SKM-1 treated with dmso at 0.1 percent for 144 hours (cell line): ENCODE data around the gene HMGN4.
"Not testable (repeated sequence)": the region's sequence is repeated elsewhere in the genome, so short reads cannot be mapped to it uniquely, and the experiment has no call there.

Experiments used
- DNase-seq: peaks from one replicate; lab custom pipeline; 2025; ENCODE audit not compliant: unreplicated experiment; lab: John Stamatoyannopoulos, UW

HMGN4 gene

DNA sequence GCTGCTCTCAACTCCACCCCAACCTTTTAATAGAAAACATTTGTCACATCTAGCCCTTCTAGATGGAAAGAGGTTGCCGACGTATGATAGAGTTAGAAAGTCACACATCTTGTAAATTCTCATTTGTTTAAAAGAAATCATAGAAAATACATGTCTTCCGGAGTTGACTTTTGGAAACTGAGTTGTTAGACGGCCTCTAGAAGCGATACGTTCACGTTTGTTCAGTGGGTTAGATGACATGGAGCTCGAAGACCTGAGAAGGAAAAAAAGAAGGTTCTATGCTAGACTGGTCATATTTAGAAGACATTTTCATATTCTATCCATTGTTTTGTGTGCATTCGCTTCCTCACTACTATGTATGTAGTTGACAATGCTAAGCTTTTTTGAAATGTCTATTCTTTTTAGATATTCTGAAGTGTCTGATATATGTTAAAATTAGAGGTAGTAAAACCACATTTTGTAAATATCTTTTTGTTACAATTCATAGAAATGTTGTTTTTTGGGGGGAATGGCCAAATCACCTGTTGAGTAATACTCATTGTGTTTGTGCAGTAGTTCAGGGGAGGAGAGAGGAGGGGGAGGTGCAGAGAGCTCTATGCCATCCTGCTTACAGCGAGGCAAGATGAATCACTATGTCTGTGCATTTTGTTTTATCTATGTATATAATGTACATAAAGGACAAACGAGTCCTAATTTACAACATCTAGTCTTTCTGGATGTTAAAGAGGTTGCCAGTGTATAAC lies 15.5 kb upstream of the HMGN4 start:
- not testable (repeated sequence) for DNase-seq

DNA sequence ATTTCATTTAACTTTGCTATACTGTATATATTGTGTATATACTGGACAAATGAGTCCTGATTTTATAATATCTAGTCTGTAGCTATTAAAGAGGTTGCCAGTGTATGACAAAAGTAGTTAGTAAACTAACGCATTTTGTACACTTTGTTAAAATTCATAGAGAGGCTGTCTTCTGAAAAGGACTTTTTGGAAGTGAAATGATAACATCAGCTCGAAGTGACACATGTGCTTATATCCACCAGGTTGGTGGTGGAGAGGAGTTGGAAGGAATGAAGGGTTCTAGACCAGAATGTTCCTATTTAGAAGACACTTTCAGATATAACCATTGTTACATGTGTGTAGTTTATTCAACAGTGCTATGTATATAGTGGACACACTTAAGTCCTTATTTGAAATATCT lies 13.9 kb upstream of the HMGN4 start:
- not testable (repeated sequence) for DNase-seq

DNA sequence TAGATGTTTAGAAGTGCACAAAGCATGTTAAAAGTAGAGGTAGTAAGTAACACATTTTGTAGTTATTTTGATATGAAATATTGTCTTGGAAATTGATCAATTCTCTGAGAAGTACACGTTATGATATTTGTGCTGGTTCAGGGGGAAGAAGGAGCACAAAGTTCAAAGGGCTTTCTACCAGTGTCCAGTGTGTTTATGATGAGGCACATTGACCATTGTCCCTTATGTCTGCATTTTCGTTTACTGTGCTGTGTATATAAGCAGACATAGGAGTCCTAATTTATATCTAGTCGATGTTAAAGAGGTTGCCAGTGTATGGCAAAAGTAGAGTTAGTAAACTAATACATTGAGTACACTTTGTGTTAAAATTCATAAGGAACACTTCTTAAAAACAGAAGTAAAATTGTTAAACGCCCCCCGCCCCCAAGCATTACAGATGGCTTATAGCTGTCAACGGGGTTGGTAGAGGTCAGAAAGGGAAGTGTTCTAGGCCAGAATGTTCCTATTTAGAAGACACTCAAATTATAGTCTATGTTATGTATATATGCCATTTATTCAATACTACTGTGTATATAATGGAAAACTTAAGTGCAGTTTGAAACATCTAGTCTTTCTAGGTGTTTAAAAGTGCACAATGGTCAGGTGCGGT lies 13.3 kb upstream of the HMGN4 start:
- DNase-seq, result no peak

DNA sequence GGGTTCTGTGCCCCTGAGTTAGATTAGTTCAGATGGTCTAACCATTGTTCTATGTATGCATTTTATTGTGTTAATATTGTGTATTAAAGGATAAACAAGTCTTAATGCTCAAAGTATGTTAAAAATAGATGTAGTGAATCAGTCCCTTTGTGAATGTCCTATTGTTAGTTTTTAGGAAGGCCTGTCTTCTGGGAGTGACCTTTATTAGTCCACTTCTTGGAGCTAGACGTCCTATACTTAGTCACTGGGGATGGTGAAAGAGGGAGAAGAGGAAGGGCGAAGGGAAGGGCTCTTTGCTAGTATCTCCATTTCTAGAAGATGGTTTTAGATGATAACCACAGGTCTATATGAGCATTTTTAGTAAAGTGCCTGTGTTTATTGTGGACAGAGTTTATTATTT lies 12.3 kb upstream of the HMGN4 start:
- no peak for DNase-seq

DNA sequence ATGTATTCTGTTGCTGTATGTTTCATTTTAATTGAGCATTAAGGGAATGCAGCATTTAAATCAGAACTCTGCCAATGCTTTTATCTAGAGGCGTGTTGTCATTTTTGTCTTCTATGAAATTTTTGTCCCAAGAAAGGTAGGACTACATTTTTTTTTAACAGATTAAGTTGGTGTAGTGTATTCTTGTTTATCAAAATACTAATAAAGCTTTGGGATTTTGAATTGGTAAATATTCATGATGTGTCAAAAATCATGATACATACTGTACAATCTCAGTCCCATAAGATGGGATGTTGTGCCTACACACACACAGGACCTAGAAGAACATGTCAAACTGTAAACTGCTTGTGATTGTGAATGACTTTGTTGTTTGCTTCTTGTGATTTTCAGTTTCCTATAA lies 11.2 kb upstream of the HMGN4 start:
- no peak for DNase-seq

DNA sequence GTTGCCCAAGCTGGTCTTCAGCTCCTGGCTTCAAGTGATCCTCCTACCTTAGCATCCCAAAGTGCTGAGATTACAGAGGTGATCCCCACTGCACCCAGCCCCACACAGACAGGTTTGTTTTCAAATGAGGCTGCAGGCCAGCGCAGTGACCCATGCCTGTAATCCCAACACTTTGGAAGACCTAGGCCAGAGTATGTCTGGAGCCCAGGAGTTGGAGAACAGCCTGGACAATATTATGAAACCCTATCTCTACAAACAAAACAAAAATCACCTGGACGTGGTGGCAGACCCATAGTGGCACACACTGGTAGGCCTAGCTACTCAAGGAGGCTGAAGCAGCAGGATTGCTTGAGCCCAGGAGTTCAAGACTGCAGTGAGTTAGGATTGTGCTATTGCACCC lies 8.0 kb upstream of the HMGN4 start:
- DNase-seq, result no peak

DNA sequence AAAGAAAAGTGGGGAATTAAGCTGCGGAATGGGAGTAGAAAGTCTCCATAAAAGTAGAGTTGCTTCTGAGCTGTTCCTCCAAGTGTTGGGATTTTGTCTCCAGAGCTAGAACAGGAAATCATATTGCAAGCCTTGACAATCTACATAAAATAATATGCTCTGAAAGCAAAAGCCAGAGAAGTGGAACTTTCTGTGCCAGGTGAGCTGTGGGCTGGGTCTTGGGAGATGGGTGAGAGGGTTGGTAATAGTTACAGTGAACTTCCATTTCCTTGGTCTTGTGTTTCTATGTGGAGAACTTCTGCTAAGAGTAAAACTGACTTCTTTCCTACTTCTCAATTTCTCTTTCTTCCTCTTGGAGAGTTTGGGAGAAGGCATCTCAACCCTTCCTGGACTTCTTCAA lies 6.3 kb upstream of the HMGN4 start:
- DNase-seq, result no peak

DNA sequence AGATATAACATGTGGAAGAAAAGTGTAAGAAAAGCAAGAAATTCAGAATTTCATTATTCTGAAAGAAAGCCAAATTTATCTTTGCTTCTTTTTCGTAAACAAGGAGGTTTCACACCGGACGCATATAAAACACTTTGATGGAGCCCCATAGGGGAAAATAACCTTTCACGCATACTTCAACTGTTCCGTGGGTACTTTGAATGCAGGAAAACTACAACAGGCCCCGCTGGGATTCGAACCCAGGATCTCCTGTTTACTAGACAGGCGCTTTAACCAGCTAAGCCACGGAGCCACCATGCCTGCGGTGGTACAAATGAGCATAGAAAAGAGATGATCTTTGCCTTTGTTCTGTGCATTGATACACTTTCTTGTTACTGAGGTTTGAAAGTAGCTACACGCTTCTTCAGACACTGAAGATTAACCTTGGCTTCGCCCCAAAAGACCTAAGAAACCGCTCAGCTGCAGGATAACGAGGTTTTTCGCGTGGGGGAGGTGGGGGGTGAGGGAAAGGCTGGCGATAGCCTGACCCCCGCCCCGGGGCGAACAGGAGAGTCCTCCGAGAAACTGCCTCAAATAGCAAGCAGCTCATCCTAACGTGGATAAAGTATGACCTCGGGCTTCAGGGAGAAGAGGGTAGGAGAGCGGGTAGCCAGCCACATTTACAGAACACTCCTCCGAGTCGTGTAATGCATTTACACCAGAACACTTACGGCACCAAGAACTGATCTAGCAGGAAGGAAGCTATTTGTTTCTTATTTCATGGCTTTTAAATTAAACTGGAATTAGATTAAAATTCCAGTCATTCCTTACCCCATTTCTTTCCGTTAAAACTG lies 5.3 kb upstream of the HMGN4 start:
- DNase-seq, result peak; percentile 82

DNA sequence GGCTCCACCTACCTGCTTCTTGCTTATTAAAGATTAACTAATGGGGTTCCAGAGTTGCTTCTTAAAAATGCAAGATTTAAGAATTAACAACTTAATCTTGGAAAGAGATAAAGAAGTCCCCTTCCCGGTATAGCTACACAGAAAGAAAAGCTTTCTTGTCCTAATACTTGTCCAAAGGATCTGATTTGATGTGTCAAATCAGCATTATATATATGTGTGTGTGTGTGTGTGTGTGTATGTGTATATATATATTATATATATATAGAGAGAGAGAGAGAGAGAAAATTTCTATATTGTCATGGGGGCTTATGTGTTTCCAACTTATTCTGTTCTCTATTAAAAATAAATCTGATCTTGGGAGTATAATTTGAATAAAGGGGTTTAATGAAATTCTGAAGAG lies 4.6 kb upstream of the HMGN4 start:
- DNase-seq, result no peak

DNA sequence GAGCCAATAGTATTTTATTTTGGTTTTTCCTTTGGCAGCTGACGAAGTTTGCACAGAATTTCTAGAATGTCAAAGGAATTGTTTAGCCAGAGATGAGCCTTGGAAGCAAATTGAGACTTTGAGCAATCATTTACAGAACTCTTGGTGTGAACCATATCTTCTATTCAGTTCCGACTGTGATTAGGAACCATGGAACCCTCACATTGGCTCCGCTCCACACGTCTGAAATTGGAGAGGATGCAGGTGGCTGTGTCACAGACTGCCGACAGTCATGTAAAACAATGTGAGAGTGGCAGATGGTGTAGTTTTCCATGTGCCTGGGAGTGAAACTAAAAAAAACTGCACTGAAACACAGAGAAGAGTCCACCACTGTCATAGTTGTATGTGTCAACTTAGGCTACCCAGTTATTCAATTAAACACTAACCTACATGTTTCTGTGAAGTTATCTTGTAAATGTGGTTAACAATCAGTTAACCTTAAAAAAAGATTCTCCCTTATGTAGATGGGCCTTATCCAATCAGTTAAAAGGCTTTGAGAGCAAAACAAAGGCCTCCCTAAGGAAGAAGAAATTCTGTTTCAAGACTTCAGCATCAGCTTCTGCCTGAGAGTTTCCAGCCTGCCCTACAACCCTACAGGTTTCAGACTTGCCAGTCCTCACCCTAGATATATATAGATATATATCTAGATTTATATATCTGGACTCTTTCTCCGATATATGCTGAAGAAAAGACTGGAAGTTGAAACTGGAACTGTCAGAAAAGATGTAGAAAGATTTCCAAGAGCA lies 3.3 kb upstream of the HMGN4 start:
- no peak for DNase-seq

DNA sequence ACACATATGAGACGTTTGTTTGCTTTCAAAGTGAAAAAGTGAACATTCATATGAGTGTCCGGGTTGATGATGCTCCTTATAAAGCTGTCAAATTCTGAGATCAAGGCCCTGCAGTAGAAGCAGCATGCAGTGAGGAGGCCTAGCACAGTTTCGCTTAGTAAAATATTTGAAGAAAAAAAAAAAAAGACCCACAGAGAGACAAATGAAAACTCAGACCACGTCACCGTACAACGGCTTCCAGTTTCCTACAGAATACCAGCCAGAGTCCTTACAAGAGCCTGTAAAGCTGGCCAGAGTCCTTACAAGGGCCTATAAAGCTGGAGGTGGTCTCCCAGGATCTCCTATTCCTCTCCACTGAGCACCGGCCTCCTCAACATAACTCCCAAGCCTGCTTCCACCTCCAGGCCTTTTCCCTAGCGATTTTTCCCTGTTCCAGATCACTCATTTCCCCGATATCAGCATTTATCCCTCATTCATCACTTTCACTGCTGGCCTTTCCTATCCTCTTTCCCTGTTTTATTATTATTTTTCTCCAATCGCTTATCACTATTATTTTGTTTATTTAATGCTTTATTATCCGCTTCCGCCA lies 1.5 kb upstream of the HMGN4 start:
- no peak for DNase-seq

DNA sequence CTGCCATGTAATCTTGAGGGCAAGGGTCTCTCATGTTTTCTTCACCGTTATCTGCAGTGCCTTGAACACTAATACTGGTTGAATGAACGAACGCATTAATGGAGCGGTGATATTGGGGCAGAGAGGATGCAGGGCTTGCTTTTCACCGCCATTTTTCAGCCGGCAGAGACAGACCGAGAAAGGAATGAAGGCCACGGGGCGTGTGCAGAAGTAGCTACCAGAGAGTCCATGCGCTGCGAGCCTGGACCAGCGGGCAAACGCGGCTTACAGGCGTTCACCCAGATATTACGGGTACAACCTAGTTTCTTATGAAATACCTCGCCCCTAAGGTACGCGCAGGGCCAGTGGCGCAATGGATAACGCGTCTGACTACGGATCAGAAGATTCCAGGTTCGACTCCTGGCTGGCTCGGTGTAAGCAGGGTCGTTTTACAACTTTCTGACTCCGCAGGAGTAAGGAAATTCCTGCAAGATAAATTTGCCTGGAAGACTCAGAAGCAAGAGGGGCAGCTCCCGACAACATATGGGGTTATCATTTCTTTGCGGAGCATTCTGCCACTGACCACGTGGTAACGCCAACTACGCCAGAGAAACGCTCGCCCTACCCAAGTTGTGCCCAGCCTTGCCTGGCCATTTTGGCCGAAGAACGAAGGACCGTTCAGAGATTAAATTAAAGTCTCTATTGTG lies 863 bp upstream of the HMGN4 start:
- DNase-seq, result peak; percentile 89

DNA sequence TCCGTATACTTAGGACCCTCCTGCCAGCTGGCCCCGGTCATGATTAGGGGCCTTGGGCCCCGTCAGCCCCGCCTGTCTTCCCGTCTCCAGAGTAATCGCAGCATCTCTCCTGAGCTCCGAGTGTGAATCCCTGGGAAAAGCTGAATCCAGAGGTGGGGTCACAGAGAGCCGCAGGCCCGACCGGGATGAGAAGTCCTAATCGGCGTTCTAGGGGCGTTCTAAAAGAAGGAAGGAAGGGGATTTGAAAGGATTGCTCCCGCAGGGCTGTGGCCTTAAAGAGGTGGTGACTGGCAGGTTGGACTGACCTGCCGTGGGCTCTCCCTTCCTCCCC lies 371 bp downstream of the HMGN4 start:
- no peak for DNase-seq

DNA sequence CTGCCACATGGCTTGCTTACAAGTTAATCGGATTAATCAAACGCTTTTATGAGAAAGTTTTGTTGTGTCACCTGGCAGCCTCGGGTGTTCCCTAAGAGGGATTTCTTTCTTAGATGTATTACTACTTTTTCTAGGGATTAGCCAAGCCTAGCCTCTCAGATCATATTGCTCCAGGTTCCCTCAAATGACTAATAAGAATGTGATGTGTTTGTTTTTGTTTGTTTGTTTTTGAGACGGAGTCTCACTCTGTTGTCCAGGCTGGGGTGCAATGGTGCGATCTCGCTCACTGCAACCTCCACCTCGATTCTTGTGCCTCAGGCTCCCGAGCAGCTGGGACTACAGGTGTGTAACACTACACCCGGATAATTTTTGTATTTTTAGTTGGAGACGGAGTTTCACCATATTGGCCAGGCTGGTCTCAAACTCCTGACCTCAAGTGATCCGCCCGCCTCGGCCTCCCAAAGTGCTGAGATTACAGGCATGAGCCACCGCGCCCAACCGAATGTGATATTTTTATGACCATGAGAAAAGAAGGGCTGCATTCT lies 977 bp downstream of the HMGN4 start:
- DNase-seq, result no peak

DNA sequence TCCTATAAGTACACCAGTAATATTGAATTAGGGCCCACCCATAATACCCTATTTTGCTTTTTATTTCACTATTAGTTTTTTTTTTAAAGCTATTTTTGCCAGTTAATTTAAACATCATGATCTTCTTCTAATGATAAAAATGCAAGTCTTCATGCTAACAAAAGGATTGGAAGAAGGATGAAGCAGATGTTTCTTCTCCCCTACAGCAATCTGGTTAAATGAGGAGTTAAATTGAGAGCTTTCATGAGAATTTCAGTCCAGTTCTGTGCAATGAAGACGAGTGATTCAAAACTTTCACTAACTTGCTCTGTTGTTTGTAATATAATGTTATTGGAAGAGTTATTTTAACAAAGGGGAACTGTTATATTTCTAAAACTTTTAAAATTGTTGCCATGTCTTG lies 3.4 kb downstream of the HMGN4 start:
- DNase-seq, result no peak

DNA sequence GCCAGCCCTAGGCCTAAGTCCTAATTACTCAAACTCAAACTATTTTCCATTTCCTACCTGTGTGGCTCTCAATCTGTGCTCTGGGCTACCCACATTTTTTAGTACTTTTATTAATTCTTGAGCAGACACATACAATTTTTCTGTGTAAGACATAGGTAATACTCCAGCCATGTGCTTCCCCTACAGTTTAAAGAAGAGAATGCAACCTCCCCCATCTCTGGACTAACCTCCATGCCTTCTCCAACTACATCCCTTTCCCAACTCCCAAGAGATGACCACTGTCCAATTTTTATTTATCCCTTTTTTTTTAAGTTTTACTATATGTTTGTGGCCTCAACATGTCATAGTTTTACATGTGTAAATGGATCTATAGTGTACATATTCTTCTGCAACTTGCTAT lies 5.8 kb downstream of the HMGN4 start:
- DNase-seq, result no peak

DNA sequence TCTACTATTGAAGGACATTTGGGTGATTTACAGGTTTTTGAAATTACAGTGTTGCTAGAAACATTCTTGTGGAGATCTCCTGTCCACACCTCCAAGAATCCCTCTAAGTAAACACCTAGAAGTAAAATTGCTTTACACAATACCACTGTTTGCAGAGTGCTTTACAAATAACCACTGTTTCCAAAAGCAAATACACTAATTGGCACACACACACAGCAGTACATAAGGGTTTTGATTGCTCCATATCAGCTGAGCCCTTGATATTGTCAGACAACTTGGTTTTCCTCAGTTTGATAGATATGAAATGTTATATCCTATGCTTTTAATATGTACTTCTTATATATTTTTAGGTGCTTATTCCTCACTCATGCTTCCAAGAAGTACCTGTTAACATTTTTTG lies 6.3 kb downstream of the HMGN4 start:
- no peak for DNase-seq

DNA sequence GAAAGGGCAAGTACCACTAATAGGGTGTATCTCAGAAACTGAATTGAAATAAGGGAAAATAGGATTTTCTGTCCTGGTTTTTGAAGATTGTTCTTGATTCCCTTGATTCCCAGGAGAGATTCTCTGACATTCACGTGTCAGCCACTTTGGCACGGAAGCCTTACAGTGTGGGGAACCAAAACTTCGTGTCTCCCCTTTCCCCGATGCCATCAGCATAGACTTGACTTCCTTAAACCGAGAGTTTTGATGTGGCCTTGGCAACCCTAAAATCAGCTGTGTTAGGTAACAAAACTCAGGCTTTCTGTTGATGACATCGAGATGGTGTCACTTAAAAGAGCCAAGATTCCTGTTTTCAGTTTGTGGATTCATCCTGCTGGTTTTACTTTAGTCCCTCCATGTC lies 7.5 kb downstream of the HMGN4 start:
- no peak for DNase-seq

DNA sequence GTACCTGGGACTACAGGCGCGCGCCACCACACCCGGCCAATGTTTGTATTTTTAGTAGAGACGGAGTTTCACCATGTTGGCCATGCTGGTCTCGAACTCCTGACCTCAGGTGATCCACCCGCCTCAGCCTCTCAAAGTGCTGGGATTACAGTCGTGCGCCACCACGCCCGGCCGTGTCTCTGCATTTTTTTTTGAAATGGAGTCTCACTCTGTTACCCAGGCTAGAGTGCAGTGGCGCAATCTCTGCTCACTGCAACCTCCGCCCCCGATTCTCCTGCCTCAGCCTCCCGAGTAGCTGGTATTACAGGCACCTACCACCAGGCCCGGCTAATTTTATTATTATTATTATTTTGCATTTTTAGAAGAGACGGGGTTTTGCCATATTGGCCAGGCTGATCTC lies 9.2 kb downstream of the HMGN4 start:
- not testable (repeated sequence) for DNase-seq
